Measurements from ENCODE around the gene KCNE1.

Gene KCNE1

GRCh38 chr21:34534522-34534921 lies 22.5 kb upstream of the KCNE1 start:
- DNase-seq, result no peak

- DNase-seq, result no peak
These were observed 21.9 kb upstream of the KCNE1 start for GRCh38 chr21:34533938-34534337.

DNA sequence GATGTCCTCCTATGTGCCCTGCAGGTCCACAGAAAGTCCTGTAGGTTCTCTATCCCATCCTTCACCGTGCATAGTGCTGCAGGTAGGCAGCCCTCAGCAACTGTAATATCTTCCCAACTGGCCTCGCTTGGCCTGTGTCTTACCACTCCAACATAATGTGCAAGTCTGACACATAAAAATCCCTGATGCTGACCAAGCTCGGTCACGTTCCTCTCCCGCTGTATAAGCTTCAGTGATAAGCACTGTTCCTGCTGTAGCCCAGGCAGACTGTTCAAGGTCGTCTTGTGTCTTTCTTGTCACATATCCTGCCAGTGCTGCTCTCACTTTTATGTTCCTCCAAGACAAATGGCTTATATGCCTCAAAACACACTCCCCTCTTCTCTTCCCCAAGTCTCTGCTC lies 19.4 kb upstream of the KCNE1 start:
- DNase-seq, result no peak

DNA sequence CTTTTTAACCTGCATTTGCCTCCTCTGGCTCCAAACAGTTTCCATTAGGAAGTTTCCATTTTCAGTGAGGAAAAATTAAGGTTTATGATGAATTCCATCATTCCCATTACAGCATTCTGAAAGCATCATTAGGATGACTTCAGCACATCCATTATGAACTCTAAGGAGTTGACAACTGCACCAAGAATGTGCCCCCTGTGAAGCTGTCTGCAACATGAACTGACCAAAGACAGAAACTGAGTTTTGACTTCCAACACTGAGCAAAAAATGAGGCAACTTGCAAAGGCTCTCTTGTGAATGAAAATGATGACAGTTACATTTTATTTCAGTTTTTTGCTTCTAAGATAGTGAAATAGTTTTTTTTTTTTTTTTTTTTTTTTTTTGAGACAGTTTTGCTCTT lies 18.3 kb upstream of the KCNE1 start:
- no peak for DNase-seq

DNA sequence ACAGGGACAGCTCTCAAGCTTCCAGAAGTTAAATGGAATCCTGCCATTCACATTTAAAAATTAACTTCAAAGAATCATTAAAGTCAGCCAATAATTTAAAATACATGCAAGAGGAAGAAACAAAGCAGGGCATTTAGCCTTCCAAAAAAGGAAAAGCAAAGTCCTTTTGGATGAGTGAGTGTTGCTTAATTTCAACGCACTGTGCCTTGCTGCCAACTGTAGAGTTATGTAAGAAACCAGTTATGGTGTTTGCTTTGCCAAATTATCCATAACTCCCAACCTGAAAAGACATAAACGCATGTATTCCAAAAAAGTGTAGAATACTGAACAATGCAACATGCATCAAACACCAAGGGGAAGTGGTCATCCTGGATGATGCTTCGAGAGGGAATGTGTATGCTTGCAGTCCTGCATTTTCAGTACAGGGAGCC lies 16.1 kb upstream of the KCNE1 start:
- DNase-seq, result no peak

GRCh38 chr21:34526618-34527290 lies 14.7 kb upstream of the KCNE1 start:
- DNase-seq, result no peak

- DNase-seq, result no peak
These were observed 14.2 kb upstream of the KCNE1 start for GRCh38 chr21:34526241-34526617.

- DNase-seq, result no peak
These were observed 12.9 kb upstream of the KCNE1 start for GRCh38 chr21:34524646-34525601.

DNA sequence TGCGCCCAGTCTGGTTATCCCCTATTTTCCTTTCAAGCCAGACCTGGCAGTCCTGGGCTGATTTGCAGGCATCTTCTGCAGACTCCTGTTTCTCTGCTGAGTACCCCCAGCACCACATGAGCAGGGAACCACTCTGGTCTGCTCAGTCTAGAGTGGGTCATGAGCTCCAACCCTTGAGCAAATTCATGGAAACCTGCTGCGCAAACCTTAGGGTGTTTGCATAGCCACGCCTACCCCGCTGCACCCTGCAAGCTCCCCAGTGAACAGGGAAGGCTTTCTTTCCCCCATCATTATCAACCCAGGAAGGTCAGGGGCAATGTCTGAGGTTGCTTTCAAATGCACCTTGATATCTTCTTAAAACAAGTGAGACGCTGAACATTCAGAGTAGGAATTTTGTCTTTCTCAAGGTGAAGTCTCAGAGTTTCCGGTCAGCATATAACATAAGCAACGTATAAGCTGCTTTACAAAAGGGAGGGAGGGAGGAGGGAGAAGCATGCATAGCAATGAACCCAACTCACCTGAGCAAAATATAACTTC lies 11.1 kb upstream of the KCNE1 start:
- no peak for DNase-seq

DNA sequence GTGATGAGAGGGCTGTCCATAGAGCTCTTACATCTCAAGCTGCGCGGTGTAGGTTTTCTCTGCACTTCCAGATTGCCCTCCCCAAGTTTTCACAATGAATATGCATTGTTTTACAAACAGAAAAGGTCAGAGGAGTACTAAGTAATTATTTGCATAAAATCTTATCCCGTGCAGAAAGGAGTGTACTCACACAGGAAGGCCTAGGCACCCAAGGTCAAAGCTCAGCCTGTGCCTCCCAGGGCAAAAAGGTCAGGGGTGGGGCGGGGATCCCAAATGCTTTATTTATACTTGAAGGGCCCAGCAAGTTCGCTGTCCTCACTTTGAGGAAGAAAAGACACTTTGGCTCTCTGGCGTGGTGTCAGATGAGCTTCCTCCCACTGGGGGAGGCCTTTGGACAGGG lies 10.3 kb upstream of the KCNE1 start:
- no peak for DNase-seq

GRCh38 chr21:34521561-34521960 lies 9.6 kb upstream of the KCNE1 start:
- no peak for DNase-seq

DNA sequence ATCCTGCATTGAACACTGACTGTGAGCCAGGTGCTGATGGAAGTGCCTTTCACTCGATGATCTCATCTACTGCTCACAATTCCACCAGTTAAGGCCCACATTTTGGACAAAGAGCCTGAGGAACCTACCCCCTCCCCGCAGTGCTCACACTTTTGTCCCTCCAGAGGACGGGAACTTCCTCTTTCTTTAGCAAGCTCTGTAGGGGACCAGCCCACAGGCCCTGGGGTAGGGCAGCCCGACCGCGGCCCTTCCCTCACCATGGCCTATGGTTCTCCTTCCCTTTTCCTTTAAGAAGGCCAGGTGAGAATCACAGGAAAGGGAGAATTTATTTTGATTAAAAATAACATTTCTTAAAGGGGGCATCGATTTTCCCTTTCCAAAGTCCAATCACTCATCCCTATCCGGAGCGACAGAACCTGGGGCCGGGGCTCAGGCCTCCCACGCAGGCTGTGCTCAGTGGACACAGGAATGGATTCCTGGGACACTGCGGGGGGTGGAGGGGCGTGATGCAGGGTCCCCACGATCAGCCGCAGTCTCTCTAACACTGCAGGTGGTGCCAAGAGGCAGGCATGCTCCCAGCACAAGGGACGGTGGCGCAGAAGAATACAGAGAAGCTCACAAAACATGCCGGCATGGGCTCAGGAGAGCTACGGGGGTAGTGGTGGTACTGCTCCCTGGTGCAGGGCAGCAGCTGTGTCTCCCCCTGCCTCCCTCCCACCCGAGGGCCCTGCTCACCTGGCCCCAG lies 8.9 kb upstream of the KCNE1 start:
- no peak for DNase-seq

DNA sequence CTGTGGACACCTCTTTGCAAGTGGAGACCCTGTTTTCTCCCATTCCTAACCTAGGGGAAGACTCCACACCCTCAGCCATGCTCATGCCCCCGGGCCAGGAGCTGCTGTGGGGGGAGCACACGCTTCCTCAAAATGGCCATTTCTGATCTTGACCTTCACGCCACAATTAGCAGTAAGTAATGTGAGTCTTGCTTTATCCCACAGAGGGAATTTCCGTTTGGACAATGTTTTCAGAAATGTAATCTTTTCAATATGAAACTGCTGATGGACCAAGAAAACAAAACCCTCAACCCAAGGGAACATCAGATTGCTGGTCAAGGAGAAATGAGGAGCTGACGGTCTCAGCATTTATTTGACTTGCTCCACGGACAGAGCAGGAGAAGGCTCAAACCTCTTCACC lies 8.3 kb upstream of the KCNE1 start:
- DNase-seq, result no peak

DNA sequence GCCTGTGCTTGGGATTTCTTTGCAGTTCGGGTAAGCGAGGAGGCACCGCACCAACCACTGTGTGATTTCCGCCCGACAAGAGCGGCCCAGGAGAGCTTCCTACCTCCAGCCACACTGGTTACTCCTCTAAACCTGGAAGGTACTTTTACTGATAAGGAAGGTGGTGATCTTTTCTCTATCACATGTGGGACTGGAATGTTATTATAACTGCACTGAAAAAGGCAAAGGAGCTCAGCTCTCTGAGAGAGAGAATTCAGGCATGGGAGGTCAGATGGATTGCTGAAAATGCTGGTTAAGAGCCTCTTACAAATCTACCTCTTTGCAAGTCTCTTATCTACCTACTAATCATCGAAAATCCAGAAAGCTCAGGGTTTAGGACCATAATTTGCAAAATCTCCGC lies 7.7 kb upstream of the KCNE1 start:
- no peak for DNase-seq

DNA sequence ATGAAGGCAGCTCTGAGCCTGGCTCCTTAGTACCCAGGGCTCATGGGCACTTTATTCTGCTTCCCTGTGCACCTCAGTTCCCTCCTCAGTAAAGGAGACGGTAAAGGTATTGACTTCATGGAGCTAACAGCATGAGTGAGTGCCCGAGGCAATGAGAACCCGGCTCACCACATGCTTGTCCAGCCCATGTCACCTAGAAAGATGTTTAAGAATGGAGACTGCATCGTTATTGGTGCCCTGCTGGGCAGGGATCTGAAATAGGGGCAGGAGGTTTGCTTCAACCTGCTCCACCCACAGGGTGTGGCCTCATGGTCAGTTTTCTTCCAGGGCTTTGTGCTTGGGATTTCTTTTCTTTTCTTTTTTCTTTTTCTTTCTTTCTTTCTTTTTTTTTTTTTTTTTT lies 7.0 kb upstream of the KCNE1 start:
- no peak for DNase-seq

GRCh38 chr21:34518301-34518700 lies 6.3 kb upstream of the KCNE1 start:
- no peak for DNase-seq

DNA sequence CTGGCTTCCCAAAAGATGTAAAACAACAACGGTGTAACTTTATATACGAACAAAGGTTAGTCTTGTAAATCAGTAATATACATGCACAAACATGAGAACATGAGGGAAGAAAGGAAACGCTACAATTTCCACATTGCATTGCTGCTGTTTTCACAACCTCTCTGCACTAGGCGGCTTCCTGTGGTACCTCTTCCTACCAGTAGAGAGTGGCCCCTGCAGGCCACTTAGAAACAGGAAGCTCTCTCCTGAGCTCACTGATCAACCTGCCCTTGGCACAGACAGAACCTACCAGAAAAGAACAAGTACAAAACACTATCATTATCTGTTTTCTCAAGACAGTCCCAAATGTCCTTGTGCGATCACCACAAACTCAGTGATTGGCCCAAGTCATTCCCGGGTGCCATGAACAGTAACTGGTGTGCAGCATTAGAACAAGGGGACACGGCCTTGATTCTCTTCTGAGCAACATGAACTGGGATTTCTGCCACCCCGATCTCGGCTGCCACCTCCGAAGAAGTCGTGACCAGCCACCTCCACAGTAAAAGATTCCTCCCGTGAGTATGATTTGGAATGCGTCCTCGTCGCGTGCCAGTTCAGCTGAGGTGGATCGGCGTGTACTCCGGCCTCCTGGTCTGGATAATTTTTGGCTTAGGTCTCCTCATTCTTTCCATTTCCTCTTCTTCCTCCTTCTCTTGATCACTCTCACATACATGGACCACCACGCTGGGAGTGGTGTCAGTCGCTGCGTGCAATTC lies 5.7 kb upstream of the KCNE1 start:
- DNase-seq, result no peak

- no peak for DNase-seq
These were observed 5.0 kb upstream of the KCNE1 start for GRCh38 chr21:34517039-34517438.

- no peak for DNase-seq
These were observed 2.6 kb upstream of the KCNE1 start for GRCh38 chr21:34514576-34515115.

- DNase-seq, result no peak
These were observed 1.2 kb upstream of the KCNE1 start for GRCh38 chr21:34513129-34513675.

DNA sequence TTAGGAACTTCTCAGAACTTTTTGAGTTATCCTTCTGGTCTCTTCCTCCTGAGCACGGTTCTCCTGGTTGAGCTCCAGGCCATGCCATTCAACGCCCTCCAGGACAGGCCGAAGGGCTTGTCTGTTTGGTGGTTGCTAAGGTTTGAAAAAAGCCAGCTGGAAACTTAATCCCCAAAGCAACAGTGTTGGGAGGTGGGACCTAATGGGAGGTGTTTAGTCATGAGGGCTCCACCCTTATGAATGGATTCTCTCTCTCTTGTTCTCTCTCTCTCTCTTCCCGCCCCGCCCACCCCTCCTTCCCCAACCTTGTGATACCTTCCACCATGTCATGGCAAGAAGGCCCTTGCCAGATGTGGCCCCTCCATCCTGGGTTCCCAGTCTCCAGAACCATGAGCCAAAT lies 829 bp downstream of the KCNE1 start:
- DNase-seq, result no peak
